HG03066 (cell line): ENCODE data around the gene DCAF7.

Experiments used
- ATAC-seq: cut with Tn5 transposase; IDR thresholded peaks from one replicate; pipeline ENCODE4 v1.9.1; 2021; ENCODE audit warnings: low read depth; ENCODE audit not compliant: unreplicated experiment

Gene DCAF7

GRCh38 chr17:63578027-63578768, 27.9 kb downstream of the DCAF7 start:
- ATAC-seq: no peak

GRCh38 chr17:63578769-63579111, 28.5 kb downstream of the DCAF7 start:
- no peak for ATAC-seq

- no peak for ATAC-seq
Measured at GRCh38 chr17:63579633-63580032, 29.4 kb downstream of the DCAF7 start.

- no peak for ATAC-seq
Measured at GRCh38 chr17:63587770-63588169, 37.5 kb downstream of the DCAF7 start.

- no peak for ATAC-seq
Measured at GRCh38 chr17:63588797-63589196, 38.5 kb downstream of the DCAF7 start.

GRCh38 chr17:63589646-63590045, 39.4 kb downstream of the DCAF7 start:
- no peak for ATAC-seq

GRCh38 chr17:63592797-63593196, 42.5 kb downstream of the DCAF7 start:
- no peak for ATAC-seq

GRCh38 chr17:63595132-63595531, 44.9 kb downstream of the DCAF7 start:
- ATAC-seq: no peak

GRCh38 chr17:63596856-63597586, 46.7 kb downstream of the DCAF7 start:
- ATAC-seq: no peak

- ATAC-seq: no peak
Measured at GRCh38 chr17:63598281-63598680, 48.0 kb downstream of the DCAF7 start.

GRCh38 chr17:63600569-63601438, 50.5 kb downstream of the DCAF7 start, which contains the start of gene TACO1:
Gene TACO1 (plus strand): TSS chr17:63600895. CDS start chr17:63601084, 189 bp downstream.
- ATAC-seq: peak; percentile 87

GRCh38 chr17:63601439-63602371, 51.4 kb downstream of the DCAF7 start:
- ATAC-seq: no peak

- no peak for ATAC-seq
Measured at GRCh38 chr17:63609816-63610573, 59.7 kb downstream of the DCAF7 start.

- ATAC-seq: no peak
Measured at GRCh38 chr17:63610854-63611253, 60.6 kb downstream of the DCAF7 start.

- no peak for ATAC-seq
Measured at GRCh38 chr17:63611354-63611753, 61.1 kb downstream of the DCAF7 start.

GRCh38 chr17:63613663-63614062, 63.4 kb downstream of the DCAF7 start:
- ATAC-seq: no peak

- no peak for ATAC-seq
Measured at GRCh38 chr17:63621229-63621683, 71.0 kb downstream of the DCAF7 start.

GRCh38 chr17:63621684-63622573, 71.7 kb downstream of the DCAF7 start, which contains the start of gene MAP3K3:
Gene MAP3K3 (plus strand): TSS chr17:63622417. CDS start chr17:63622760, 343 bp downstream.
- peak; percentile 83 for ATAC-seq
